ENCODE data around the gene WDFY2.

GRCh38 chr13:51764184-51765141 is 180.2 kb downstream of the WDFY2 start:
- no peak for TF ChIP-seq CTCF (conservative IDR thresholded peaks at IDR 0.05; ENCODE audit: low read length)
- TF ChIP-seq EZH2phosphoT487 (IDR thresholded peaks at IDR 0.05; ENCODE audit: borderline replicate concordance), result no peak
